Neutrophil (primary cell): ENCODE measurements around the gene ADH7.

ENCODE experiments used
- H3K27ac ChIP-seq: fragments of 200-600 bp; sonication (generic); 2 replicates; pipeline ENCODE4 v1.5.1; 2016; ENCODE audit warnings: mild to moderate bottlenecking, moderate library complexity
- H3K27me3 ChIP-seq: fragments of 200-600 bp; sonication (generic); 2 replicates; pipeline ENCODE4 v1.6.0; 2016; ENCODE audit warnings: mild to moderate bottlenecking
- H3K36me3 ChIP-seq: fragments of 200-600 bp; sonication (generic); 2 replicates; pipeline ENCODE4 v1.5.1; 2017
- H3K4me1 ChIP-seq, 2 experiments: fragments of 200-600 bp in 1 of 2; sonication (generic) in 1 of 2; 1 replicate in 1 of 2; 2 replicates in 1 of 2; pipeline versions ENCODE4 v1.5.1 to v1.6.1; 2013 to 2016; ENCODE audit warnings: low read depth in 1 of 2, low read length in 1 of 2, mild to moderate bottlenecking in 1 of 2, moderate library complexity in 1 of 2; ENCODE audit not compliant: control insufficient read depth in 1 of 2, insufficient read depth in 1 of 2
- H3K4me3 ChIP-seq, 2 experiments: fragments of 200-600 bp in 1 of 2; sonication (generic) in 1 of 2; 1 replicate in 1 of 2; 2 replicates in 1 of 2; pipeline ENCODE4 v1.5.1; 2013 to 2016; ENCODE audit warnings: low read depth in 1 of 2, low read length in 1 of 2, mild to moderate bottlenecking in 1 of 2, moderate library complexity in 1 of 2
- H3K9me3 ChIP-seq: fragments of 200-600 bp; sonication (generic); 2 replicates; pipeline ENCODE4 v1.5.1; 2016
- TF ChIP-seq, protein P1 (sequence below): fragments of 200-600 bp; sonication (generic); IDR thresholded peaks from 2 replicates; pipeline ENCODE4 v1.5.1; 2016; ENCODE audit warnings: antibody characterized with exemption

ADH7 gene

DNA sequence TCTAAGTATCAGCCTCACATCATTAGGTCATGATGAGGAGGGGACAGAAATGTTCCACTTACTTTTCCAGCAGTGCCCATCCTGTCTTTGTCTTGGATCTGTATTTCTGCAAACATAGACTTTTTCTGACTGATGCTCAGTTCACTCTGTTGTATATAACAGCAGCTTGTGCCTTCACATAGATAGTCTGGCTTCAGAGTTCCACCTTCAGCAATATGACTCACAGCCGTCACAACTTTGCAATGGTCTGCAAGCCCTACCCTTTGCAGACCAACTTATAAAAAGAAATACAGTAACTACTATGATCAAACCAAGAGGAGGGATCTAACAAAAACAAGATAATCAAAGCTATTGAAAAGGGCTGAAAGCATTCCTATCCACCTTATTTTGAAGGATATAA, at the start of gene ADH7:
TSS of gene ADH7 (minus strand) at position 189 of the 400 bp plus-strand sequence. CDS start at position 80, 109 bp downstream.
- no peaks in the 10 kb centered on the region for H3K4me1 ChIP-seq
- no peaks in the 10 kb centered on the region for H3K9me3 ChIP-seq
- no peak within 1 kb of the TSS for H3K4me3 ChIP-seq
- TF ChIP-seq, protein P1, sequence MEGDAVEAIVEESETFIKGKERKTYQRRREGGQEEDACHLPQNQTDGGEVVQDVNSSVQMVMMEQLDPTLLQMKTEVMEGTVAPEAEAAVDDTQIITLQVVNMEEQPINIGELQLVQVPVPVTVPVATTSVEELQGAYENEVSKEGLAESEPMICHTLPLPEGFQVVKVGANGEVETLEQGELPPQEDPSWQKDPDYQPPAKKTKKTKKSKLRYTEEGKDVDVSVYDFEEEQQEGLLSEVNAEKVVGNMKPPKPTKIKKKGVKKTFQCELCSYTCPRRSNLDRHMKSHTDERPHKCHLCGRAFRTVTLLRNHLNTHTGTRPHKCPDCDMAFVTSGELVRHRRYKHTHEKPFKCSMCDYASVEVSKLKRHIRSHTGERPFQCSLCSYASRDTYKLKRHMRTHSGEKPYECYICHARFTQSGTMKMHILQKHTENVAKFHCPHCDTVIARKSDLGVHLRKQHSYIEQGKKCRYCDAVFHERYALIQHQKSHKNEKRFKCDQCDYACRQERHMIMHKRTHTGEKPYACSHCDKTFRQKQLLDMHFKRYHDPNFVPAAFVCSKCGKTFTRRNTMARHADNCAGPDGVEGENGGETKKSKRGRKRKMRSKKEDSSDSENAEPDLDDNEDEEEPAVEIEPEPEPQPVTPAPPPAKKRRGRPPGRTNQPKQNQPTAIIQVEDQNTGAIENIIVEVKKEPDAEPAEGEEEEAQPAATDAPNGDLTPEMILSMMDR = no peak
- no peak within 1 kb of the TSS for H3K27ac ChIP-seq
- H3K36me3 ChIP-seq = no peaks in the 10 kb centered on the region
- H3K27me3 ChIP-seq = no peaks in the 10 kb centered on the region

DNA sequence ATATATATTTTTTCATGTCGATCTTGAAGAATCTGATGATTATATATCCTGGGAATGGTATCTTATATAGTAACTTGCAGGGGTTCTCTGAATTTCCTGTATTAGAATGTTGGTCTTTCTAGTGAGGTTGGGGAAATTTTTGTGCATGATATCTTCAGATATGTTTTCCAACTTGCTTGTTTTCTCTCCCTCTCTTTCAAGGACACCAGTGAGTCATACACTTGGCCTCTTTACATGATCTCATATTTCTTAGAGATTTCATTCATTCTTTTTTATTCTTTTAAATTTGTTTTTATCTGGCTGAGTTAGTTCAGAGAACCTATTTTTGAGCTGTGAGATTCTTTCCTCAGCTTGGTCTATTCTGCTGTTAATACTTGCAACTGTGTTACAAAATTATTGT, 48.5 kb upstream of the ADH7 start:
- TF ChIP-seq, protein P1 = no peak
- Histone ChIP-seq H3K36me3 (no peaks in the 10 kb centered on the region), H3K4me1 (no peaks in the 10 kb centered on the region), H3K4me3 (no peak overlapping the region), H3K27me3 (no peaks in the 10 kb centered on the region), H3K9me3 (peaks cover 13% of the 10 kb centered on the region), H3K27ac (no peak overlapping the region)

- H3K27me3 ChIP-seq = no peaks in the 10 kb centered on the region
- H3K9me3 ChIP-seq = no peaks in the 10 kb centered on the region
- no peaks in the 10 kb centered on the region for H3K36me3 ChIP-seq
- H3K27ac ChIP-seq = no peak overlapping the region
- TF ChIP-seq, protein P1 = no peak
- H3K4me3 ChIP-seq = no peak overlapping the region
- no peaks in the 10 kb centered on the region for H3K4me1 ChIP-seq
Observed at GRCh38 chr4:99473131-99473530, 38.0 kb upstream of the ADH7 start.

- no peak overlapping the region for H3K27ac ChIP-seq
- no peaks in the 10 kb centered on the region for H3K4me1 ChIP-seq
- H3K4me3 ChIP-seq = no peak overlapping the region
- H3K9me3 ChIP-seq = no peaks in the 10 kb centered on the region
- no peaks in the 10 kb centered on the region for H3K27me3 ChIP-seq
- no peaks in the 10 kb centered on the region for H3K36me3 ChIP-seq
- TF ChIP-seq, protein P1 = no peak
Observed at GRCh38 chr4:99471896-99472295, 36.8 kb upstream of the ADH7 start.

DNA sequence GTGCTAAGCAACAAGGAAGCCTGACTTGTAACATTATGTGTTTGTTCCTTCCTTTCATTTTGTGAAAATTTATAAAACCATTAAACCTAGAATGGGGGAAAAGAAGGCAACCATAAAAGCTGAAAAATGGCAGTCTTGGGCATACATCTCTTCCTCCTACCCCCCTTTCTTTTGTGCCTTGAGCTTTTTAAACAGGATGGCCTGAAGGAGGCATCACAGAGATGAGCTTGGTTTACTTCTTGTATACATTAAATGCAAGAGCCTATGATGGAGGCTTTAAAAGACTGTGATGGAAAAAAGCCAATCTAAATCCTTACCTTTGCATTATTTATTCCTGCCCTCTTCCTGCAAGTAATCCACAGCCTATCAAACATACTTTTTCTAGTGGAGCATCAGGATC, 36.2 kb upstream of the ADH7 start:
- Histone ChIP-seq H3K4me3 (no peak overlapping the region), H3K27me3 (no peaks in the 10 kb centered on the region), H3K9me3 (no peaks in the 10 kb centered on the region), H3K36me3 (no peaks in the 10 kb centered on the region), H3K4me1 (no peaks in the 10 kb centered on the region), H3K27ac (no peak overlapping the region)
- TF ChIP-seq, protein P1 = no peak

- H3K27me3 ChIP-seq = peaks cover 3% of the 10 kb centered on the region
- H3K9me3 ChIP-seq = no peaks in the 10 kb centered on the region
- no peaks in the 10 kb centered on the region for H3K36me3 ChIP-seq
- no peak overlapping the region for H3K4me3 ChIP-seq
- H3K4me1 ChIP-seq = no peaks in the 10 kb centered on the region
- no peak overlapping the region for H3K27ac ChIP-seq
- TF ChIP-seq, protein P1 = no peak
Observed at GRCh38 chr4:99468889-99469288, 33.7 kb upstream of the ADH7 start.
